ENCODE data around the gene PYHIN1.

PYHIN1 gene

DNA sequence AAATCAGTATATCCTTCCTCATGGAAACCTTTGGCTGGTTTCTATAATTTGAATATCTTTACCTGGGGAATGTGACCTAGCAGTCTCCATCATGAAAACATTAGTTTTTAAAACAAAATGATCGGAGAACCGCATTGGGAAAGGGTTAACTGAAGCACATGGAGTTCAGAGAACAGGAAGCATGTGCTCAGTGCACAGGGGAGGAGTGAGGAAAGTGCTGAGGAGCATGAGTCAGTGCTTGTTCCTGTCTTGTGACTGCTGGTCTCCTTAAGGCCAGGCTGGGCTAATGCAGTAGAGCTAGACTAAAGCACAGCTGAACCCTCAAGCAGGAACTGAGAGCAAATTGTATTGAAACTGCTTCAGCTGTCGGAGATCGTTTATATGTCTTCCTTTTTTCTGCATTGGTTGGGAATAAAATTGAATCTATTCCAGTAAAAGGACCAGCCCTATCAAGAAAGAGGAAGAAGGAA, 84.1 kb downstream of the PYHIN1 start:
- no peak for DNase-seq

DNA sequence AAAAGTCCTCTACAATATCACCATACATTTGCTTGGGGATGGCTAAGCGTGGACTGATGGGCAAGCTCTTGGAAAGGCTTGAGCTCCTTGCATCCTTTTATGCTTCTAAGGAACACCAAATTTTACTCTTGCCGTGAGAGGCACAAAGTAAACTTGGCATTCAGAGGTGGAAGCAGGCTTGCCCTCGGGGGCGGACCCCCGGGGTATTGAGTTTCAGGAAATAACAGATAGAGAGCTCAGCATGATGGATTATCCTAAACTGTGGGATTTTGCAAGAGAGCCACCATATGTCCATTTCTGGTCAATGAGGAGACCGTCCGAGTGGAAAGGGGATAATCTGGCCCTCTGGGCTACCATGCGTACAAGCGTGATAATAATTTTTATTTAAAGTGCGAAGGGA, 92.4 kb downstream of the PYHIN1 start:
- DNase-seq, result no peak

DNA sequence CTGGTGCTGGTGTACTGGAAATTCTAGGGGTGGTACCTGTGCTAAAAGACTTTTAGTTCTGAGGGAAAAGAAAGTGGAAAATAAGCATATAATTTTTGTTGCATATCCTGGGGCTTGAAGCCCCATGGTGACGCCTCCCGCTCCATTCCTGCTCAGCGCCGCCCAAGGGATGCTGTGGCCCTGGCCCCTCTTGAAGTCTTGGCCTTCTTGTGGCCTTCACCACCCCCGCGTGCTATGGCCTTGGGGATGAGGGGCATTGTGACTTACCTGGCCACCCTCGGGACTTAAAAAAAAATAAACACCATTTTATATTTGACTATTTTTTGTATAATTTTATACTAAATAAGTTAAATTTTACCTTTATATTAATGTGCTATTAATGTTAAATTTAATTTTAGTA, 93.7 kb downstream of the PYHIN1 start:
- no peak for DNase-seq

All from NCI-H446 (cell line).